Vagina (tissue), 2 donors: ENCODE data around the gene PRKAR2B. TPM values are rescaled to one million over a fixed set of nuclear protein-coding genes. Genes with fewer than 3 reads are reported as not detected.

ENCODE experiments used
- DNase-seq, 2 donors: peaks; one replicate each; pipeline ENCODE4 v3.0.0-alpha.2; 2017; ENCODE audit errors: extremely low spot score in 2 of 2
- H3K27ac ChIP-seq: fragments of 200-600 bp; sonication (generic); one replicate; pipeline ENCODE4 v1.5.1; 2019
- H3K27me3 ChIP-seq: fragments of 200-600 bp; sonication (generic); one replicate; pipeline ENCODE4 v1.5.1; 2019
- H3K36me3 ChIP-seq, 2 donors: fragments of 200-600 bp; sonication (generic); one replicate each; pipeline ENCODE4 v1.5.1; 2017 to 2019
- H3K4me1 ChIP-seq: fragments of 200-600 bp; sonication (generic); one replicate; pipeline ENCODE4 v1.5.1; 2019
- H3K4me3 ChIP-seq, 2 donors: fragments of 200-600 bp; sonication (generic); 1 replicate in 1 of 2; 2 replicates in 1 of 2; pipeline ENCODE4 v1.5.1; 2016 to 2019
- H3K9me3 ChIP-seq: fragments of 200-600 bp; sonication (generic); one replicate; pipeline ENCODE4 v1.5.1; 2019
- CTCF ChIP-seq, 3 experiments: fragments of 450-650 bp in 2 of 3; fragments of 200-600 bp in 1 of 3; sonication (generic) in 1 of 3; IDR thresholded peaks; one replicate each; pipeline ENCODE4 v1.5.1; 2017 to 2019; ENCODE audit warnings: antibody characterized with exemption in 3 of 3, mild to moderate bottlenecking in 2 of 3, moderate library complexity in 2 of 3
- POLR2A ChIP-seq, 2 donors: fragments of 450-650 bp; IDR thresholded peaks; one replicate each; pipeline ENCODE4 v1.6.1; 2017; ENCODE audit warnings: antibody characterized with exemption in 2 of 2, mild to moderate bottlenecking in 2 of 2, moderate library complexity in 2 of 2
- POLR2AphosphoS5 ChIP-seq, 2 donors: sonication (generic); formaldehyde crosslinking; IDR thresholded peaks; one replicate each; pipeline ENCODE4 v1.9.0; 2017; ENCODE audit warnings: antibody characterized with exemption in 2 of 2, mild to moderate bottlenecking in 2 of 2, low read depth in 1 of 2; ENCODE audit not compliant: insufficient read depth in 1 of 2
- intact Hi-C: fragments of 100-400 bp; cut with DNase I; formaldehyde crosslinking; loops from one replicate; pipeline ENCODE4 v1.15.1; 2023
- total RNA-seq: library from RNA; depleted of rRNA; stranded (reverse); fragments of >200 nt; gene quantifications from one replicate; pipeline ENCODE4 v1.2.3, GENCODE V29; 2016

The PRKAR2B gene
- total RNA-seq, 1 donor from 2014 or later, result 16.5 TPM

GRCh38 chr7:107111196-107111595, 66.7 kb downstream of the PRKAR2B start:
- Histone ChIP-seq H3K27ac (no peak overlapping the region), H3K27me3 (no peaks in the 10 kb centered on the region), H3K4me3 (no peak overlapping the region), H3K4me1 (no peaks in the 10 kb centered on the region), H3K9me3 (no peaks in the 10 kb centered on the region), H3K36me3 (no peaks in the 10 kb centered on the region)
- intact Hi-C loops, result no loop called here
- no peak for DNase-seq
- no peak for TF ChIP-seq CTCF (IDR thresholded peaks at IDR 0.05)
- no peak for TF ChIP-seq POLR2A (IDR thresholded peaks at IDR 0.05)
- TF ChIP-seq POLR2AphosphoS5 (IDR thresholded peaks at IDR 0.05; ENCODE audit: insufficient read depth in 1 of 2, low read depth in 1 of 2), result no peak

- TF ChIP-seq POLR2AphosphoS5 (IDR thresholded peaks at IDR 0.05; ENCODE audit: insufficient read depth in 1 of 2, low read depth in 1 of 2), result no peak
- no peak for TF ChIP-seq POLR2A (IDR thresholded peaks at IDR 0.05)
- no peak for TF ChIP-seq CTCF (IDR thresholded peaks at IDR 0.05)
- intact Hi-C loops, result no loop called here
- H3K36me3 ChIP-seq, result no peaks in the 10 kb centered on the region
These were observed 69.4 kb downstream of the PRKAR2B start for GRCh38 chr7:107113866-107114265.

GRCh38 chr7:107115114-107115513, 70.6 kb downstream of the PRKAR2B start:
- Histone ChIP-seq H3K4me3 (no peak overlapping the region), H3K9me3 (no peaks in the 10 kb centered on the region), H3K4me1 (no peaks in the 10 kb centered on the region), H3K27ac (no peak overlapping the region), H3K27me3 (no peaks in the 10 kb centered on the region), H3K36me3 (no peaks in the 10 kb centered on the region)
- no peak for DNase-seq
- intact Hi-C loops, result no loop called here
- no peak for TF ChIP-seq POLR2AphosphoS5 (IDR thresholded peaks at IDR 0.05; ENCODE audit: insufficient read depth in 1 of 2, low read depth in 1 of 2)
- no peak for TF ChIP-seq CTCF (IDR thresholded peaks at IDR 0.05)
- no peak for TF ChIP-seq POLR2A (IDR thresholded peaks at IDR 0.05)

More at GRCh38 chr7:107113866-107114265, 69.4 kb downstream of the PRKAR2B start:
- H3K4me1 ChIP-seq, result no peaks in the 10 kb centered on the region
- no peaks in the 10 kb centered on the region for H3K9me3 ChIP-seq
- no peaks in the 10 kb centered on the region for H3K27me3 ChIP-seq
- no peak for DNase-seq
- H3K4me3 ChIP-seq, result no peak overlapping the region
- no peak overlapping the region for H3K27ac ChIP-seq

GRCh38 chr7:107115762-107116540, 71.4 kb downstream of the PRKAR2B start:
- no peaks in the 10 kb centered on the region for H3K9me3 ChIP-seq
- H3K4me3 ChIP-seq, result no peak overlapping the region
- no peaks in the 10 kb centered on the region for H3K27me3 ChIP-seq
- H3K4me1 ChIP-seq, result no peaks in the 10 kb centered on the region
- TF ChIP-seq CTCF (IDR thresholded peaks at IDR 0.05) (no peak), POLR2A (IDR thresholded peaks at IDR 0.05) (no peak), POLR2AphosphoS5 (IDR thresholded peaks at IDR 0.05; ENCODE audit: insufficient read depth in 1 of 2, low read depth in 1 of 2) (no peak)
- H3K27ac ChIP-seq, result no peak overlapping the region
- no peaks in the 10 kb centered on the region for H3K36me3 ChIP-seq
- intact Hi-C loops, result no loop called here
- no peak for DNase-seq
